HG03064 (cell line): Measurements from ENCODE around the gene ANKRD23.

ENCODE experiments used
- ATAC-seq: cut with Tn5 transposase; IDR thresholded peaks from one replicate; pipeline ENCODE4 v1.9.1; 2021; ENCODE audit warnings: low read depth; ENCODE audit not compliant: unreplicated experiment

ANKRD23 gene

GRCh38 chr2:96877631-96878092 is 33.8 kb upstream of the ANKRD23 start:
- no peak for ATAC-seq

- ATAC-seq = no peak
These were observed 33.2 kb upstream of the ANKRD23 start for GRCh38 chr2:96877042-96877451.

GRCh38 chr2:96876269-96877041 is 32.6 kb upstream of the ANKRD23 start:
- no peak for ATAC-seq

- ATAC-seq = no peak
These were observed 31.9 kb upstream of the ANKRD23 start for GRCh38 chr2:96875498-96876268.

DNA sequence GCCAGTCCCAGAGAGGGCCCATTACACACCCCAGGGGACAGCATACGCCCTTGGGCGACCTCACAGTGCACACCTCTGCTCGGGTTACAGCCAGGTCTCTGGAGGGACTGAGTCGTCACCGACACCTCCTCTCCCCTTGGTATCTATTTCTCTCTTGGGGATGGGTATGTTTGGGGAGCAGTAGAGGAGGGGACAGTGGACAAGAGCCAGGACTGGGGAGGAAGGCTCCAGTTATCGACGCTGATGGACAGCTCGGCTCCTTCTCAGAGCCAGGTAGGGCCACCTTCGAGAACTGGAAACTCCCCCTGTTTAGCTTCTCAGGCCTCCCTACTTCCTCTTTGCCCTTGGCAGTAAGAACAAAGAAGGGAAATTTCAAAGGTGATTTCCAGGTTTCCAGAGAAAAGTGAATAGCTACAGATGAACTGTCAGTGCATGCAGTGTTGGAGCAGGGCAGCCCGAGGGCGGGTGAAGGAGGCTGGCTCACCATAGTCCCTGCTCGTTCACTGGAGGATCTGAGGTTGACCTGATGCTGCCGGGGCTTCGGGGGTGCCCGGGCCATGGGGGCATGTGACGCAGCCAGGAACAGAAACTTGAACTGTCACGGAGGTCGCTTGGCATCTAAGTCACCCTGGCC is 30.5 kb upstream of the ANKRD23 start:
- no peak for ATAC-seq

- no peak for ATAC-seq
These were observed 29.9 kb upstream of the ANKRD23 start for GRCh38 chr2:96873651-96874096.

DNA sequence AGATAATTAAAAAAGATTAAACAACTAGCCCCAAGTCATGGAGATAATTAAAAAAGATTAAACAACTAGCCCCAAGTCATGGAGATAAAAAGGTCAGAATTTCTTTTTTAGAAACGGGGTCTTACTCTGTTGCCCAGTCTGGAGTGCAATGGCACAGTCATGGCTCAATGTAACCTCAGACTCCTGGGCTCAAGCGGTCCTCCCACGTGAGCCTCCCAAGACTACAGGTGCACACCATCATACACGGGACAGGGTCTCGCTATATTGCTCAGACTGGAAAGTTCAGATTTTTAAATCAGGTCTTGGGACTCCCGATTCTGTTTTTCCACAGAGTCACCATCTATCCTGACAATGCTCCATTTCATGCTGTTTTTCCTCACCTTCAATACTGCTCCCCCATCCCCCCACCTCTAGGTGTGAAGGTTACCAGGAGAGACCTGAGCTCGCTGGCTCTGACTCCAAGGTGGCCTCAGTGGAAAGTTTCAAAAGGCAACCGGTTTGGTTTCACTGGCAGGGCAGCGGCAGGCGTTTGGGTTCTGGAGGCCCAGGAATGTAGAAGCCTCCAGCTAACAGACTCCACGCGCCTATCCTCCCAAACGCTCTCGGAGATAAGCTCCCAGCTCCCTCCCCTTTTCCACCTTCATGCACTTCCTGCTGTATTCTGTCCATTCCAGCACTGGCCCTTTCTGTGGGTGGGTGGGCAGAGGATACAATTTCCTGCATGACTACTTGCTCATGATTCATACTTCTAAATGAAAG is 28.9 kb upstream of the ANKRD23 start:
- ATAC-seq = no peak

- no peak for ATAC-seq
These were observed 26.9 kb upstream of the ANKRD23 start for GRCh38 chr2:96870626-96871255.

DNA sequence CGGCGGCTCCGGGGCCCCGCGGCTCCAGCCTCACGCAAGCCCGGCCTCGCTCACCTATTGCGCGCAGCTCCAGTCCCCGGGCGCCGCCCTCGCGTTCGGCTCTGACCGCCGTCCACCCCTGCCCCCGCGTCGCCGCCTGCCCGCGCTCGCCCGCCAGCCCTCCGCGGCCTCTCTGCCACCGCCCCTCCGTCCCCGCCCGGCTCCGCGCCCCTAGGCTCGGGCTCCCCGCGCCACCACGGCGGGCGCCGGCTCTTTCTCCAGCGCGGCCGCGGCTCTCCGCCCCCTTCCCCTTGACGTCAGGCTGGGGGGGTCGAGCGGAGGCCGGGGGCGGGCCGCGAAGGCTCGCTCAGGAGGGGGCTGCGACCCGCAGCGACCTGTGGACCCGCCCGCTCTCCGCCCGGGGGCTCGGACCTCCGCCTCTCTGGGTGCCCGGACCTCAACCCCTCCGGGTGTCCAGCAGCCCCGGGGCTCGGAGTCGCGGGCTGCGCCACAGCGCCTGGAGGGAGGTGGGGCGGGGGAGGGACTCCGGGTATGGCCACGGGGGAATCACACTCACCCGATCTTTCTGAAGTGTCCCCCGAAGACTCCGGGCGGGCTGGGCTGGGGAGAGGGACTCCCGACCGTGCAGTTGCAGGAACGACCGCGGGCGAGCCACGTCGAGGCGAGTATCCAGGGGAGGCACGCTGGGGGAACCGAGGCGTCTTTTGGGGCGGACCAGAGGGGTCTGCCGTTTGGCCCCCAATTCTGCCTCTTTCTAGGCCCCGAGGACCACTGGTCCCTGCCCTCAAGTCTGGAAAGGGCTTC is 26.2 kb upstream of the ANKRD23 start, which contains the start of gene SEMA4C:
Gene SEMA4C (minus strand): TSS at position 259 of the 804 bp plus-strand sequence. CDS start 2,194 bp downstream, outside the sequence.
- ATAC-seq = no peak

DNA sequence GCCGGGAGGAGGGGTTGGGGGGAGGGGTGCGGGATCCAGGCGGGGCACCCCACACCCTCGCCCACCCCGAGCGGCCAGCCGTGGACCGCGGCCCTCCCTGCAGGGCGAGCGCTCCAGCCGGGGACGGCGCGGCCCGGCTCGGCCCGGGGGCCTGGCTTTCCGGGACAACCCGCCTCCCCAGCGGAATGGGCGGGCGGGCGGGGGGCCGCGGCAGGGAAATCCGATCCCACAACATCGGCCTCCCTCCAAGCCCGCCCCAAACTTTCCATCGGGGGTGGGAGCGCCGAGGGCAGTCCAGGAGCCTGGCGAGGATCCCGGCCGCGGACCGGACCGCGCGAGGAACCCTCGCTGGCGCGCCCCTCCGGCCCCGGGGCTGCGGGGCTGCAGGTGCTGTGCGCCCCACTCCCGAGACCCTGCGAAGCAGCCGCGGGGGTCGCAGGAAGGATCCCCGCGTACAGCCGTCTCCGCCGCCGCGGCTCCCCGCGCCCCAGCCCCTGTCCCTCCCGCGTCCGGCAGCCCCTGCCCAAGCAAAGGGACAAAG is 25.5 kb upstream of the ANKRD23 start:
- ATAC-seq = peak; percentile 10

GRCh38 chr2:96868555-96869280 is 24.9 kb upstream of the ANKRD23 start:
- ATAC-seq = peak; percentile 36

GRCh38 chr2:96867756-96868554 is 24.1 kb upstream of the ANKRD23 start:
- no peak for ATAC-seq

DNA sequence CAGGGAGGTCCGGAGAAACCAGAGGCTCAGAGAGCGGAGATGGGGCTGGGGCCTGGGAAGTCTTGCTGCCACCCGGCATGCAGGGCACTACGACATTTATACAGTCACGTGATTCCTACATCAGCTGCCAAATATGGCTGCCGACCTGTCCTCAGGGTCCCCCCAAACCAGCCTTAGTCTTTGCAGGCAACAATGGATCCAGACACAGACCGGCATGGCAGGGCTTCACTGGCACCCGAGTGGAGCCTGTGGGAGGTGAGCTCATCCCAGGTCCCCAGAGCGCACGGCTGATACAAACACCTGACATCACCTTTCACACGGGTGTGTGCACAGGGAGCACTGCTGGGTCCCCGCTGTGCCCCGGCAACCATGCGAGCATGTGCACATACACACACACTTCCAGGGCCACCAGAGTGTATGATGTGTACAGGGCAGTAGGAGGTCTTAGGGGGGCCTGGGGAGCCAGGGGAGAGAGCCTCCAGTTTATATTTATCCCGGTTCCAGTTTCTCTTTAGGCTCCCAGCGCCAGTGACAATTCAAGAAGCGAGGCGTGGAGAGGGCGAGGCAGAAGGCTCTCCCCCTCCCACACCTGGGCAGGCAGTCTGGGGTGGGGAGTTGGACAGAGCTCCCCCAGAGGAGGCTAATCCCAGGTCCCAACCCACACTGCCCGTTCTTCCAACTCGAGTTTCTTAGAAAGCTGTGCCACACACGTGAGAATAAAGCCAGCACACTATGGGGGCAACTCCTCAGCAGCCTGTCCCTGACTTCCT is 23.4 kb upstream of the ANKRD23 start:
- no peak for ATAC-seq

GRCh38 chr2:96866586-96866985 is 22.8 kb upstream of the ANKRD23 start:
- ATAC-seq = no peak

DNA sequence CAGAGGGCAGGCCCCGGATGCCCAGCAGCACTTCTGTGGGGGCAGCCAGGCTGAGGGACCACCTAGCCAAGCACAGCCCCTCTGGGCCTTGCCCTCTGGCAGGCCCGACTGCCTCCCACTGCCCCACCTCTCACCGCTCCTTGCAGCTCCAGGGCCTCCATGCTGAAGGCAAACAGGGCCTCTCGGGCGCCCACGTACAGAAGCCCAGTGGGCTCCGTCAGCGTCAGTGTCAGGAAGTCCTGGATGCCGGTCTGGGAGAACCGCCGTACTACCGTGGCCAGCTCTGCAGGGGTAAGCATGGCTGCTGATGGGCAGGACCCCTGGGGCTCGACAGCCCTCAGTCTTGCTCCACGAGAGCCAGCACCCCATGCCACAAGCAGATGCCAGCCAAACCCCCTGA is 22.3 kb upstream of the ANKRD23 start:
- ATAC-seq = no peak

DNA sequence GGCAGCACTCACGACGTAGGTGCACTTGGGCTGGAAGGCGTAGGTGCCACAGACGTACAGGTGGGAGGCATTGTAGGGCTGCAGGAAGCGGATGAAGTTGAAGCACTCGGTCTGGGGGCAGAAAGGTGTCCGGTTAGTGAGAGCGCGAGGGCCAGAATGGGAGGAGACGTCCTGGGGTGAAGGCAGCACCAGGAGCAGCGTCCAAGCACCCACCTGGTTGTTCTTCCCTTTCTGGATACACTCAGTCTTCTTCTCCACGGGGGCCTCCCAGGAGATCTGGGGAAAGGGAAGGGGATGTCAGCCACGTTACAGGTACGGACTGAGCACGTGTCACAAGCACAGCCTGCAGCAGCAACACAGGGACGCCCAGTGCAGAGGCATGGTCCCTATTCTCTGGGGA is 21.8 kb upstream of the ANKRD23 start:
- ATAC-seq = no peak
